Upper lobe of left lung (tissue), 4 donors: ENCODE data around the gene EIPR1.

Experiments used
- CTCF ChIP-seq, 6 experiments: fragments of 450-650 bp in 4 of 6; fragments of 200-600 bp in 2 of 6; sonication (generic) in 2 of 6; IDR thresholded peaks; one replicate each; pipeline ENCODE4 v1.5.1; 2016 to 2019; ENCODE audit warnings: antibody characterized with exemption in 6 of 6
- POLR2A ChIP-seq, 4 donors: fragments of 450-650 bp; IDR thresholded peaks; one replicate each; pipeline ENCODE4 v1.5.1; 2016 to 2017; ENCODE audit warnings: antibody characterized with exemption in 4 of 4, mild to moderate bottlenecking in 2 of 4
- POLR2AphosphoS5 ChIP-seq, 2 donors: sonication (generic); formaldehyde crosslinking; IDR thresholded peaks; one replicate each; pipeline ENCODE4 v1.5.1; 2017; ENCODE audit warnings: antibody characterized with exemption in 2 of 2

- TF ChIP-seq CTCF (IDR thresholded peaks at IDR 0.05) = no peak
- no peak for TF ChIP-seq POLR2AphosphoS5 (IDR thresholded peaks at IDR 0.05)
- no peak for TF ChIP-seq POLR2A (IDR thresholded peaks at IDR 0.05)
These were observed 192.4 kb downstream of the EIPR1 start for GRCh38 chr2:3185256-3185655.
